Neuronal stem cell (in vitro differentiated cells): ENCODE measurements around the gene IRF3.
A peak's percentile ranks its signal among the peaks of the same experiment; 100 is the strongest.

Experiments used
- DNase-seq: peaks from one replicate; pipeline ENCODE4 v3.0.0-alpha.2; 2013; ENCODE audit warnings: low spot score
- H2AFZ ChIP-seq: one replicate; pipeline ENCODE4 v1.6.1; 2013; ENCODE audit warnings: mild to moderate bottlenecking, low read length, inconsistent platforms
- H2AK5ac ChIP-seq: 2 replicates; pipeline ENCODE4 v1.6.1; 2013; ENCODE audit warnings: low read depth, mild to moderate bottlenecking, inconsistent platforms, low read length, moderate library complexity, mixed read lengths
- H2BK120ac ChIP-seq: 2 replicates; pipeline ENCODE4 v1.6.1; 2013; ENCODE audit warnings: low read depth, mild to moderate bottlenecking, inconsistent platforms, low read length, moderate library complexity, mixed read lengths
- H2BK12ac ChIP-seq: one replicate; pipeline ENCODE4 v1.6.1; 2013; ENCODE audit warnings: low read length, inconsistent platforms
- H2BK15ac ChIP-seq: 2 replicates; pipeline ENCODE4 v1.6.1; 2013; ENCODE audit warnings: mild to moderate bottlenecking, low read length, inconsistent platforms, mixed read lengths
- H2BK5ac ChIP-seq: one replicate; pipeline ENCODE4 v1.6.1; 2013; ENCODE audit warnings: inconsistent platforms, mild to moderate bottlenecking, low read length, moderate library complexity
- H3K14ac ChIP-seq: one replicate; pipeline ENCODE4 v1.6.1; 2013; ENCODE audit warnings: low read length, inconsistent platforms
- H3K18ac ChIP-seq: 2 replicates; pipeline ENCODE4 v1.6.1; 2013; ENCODE audit warnings: low read length, inconsistent platforms
- H3K23ac ChIP-seq: 2 replicates; pipeline ENCODE4 v1.6.1; 2013; ENCODE audit warnings: low read depth, mild to moderate bottlenecking, mixed read lengths, low read length, inconsistent platforms; ENCODE audit not compliant: poor library complexity
- H3K27ac ChIP-seq: replicated peaks from 3 replicates; pipeline ENCODE4 v1.5.1; 2013; ENCODE audit warnings: low read length, inconsistent platforms
- H3K27me3 ChIP-seq, 3 experiments: 2 replicates each; pipeline ENCODE4 v1.6.1; 2013; ENCODE audit warnings: low read length in 3 of 3, mild to moderate bottlenecking in 2 of 3, inconsistent platforms in 1 of 3, low read depth in 1 of 3, mixed read lengths in 1 of 3, moderate library complexity in 1 of 3; ENCODE audit not compliant: control insufficient read depth in 3 of 3, insufficient read depth in 3 of 3
- H3K36me3 ChIP-seq, 2 donors: replicated peaks in 1 of 2; 2 replicates each; pipeline ENCODE4 v1.6.1; 2013; ENCODE audit warnings: low read length in 2 of 2; ENCODE audit not compliant: control insufficient read depth in 2 of 2, insufficient read depth in 2 of 2
- H3K4ac ChIP-seq: 2 replicates; pipeline ENCODE4 v1.6.1; 2013; ENCODE audit warnings: inconsistent platforms, mild to moderate bottlenecking, low read length, moderate library complexity
- H3K4me1 ChIP-seq, 2 donors: 1 replicate in 1 of 2; 2 replicates in 1 of 2; pipeline ENCODE4 v1.6.1; 2013; ENCODE audit warnings: low read length in 2 of 2, low read depth in 1 of 2; ENCODE audit not compliant: control insufficient read depth in 2 of 2, insufficient read depth in 1 of 2
- H3K4me2 ChIP-seq: one replicate; pipeline ENCODE4 v1.6.1; 2013; ENCODE audit warnings: mild to moderate bottlenecking, low read length, inconsistent platforms; ENCODE audit not compliant: insufficient read depth, poor library complexity, severe bottlenecking
- H3K4me3 ChIP-seq, 2 donors: 2 replicates each; pipeline ENCODE4 v1.5.1; 2013; ENCODE audit warnings: low read length in 2 of 2, mild to moderate bottlenecking in 2 of 2, inconsistent platforms in 1 of 2, moderate library complexity in 1 of 2
- H3K79me1 ChIP-seq: one replicate; pipeline ENCODE4 v1.6.1; 2013; ENCODE audit warnings: low read depth, mild to moderate bottlenecking, inconsistent platforms, low read length, moderate library complexity
- H3K9ac ChIP-seq: one replicate; pipeline ENCODE4 v1.6.1; 2013; ENCODE audit warnings: mild to moderate bottlenecking, low read depth, low read length, inconsistent platforms; ENCODE audit not compliant: poor library complexity
- H3K9me3 ChIP-seq, 2 donors: replicated peaks in 1 of 2; 2 replicates each; pipeline versions ENCODE3 to v1.6.1; 2013; ENCODE audit warnings: low read length in 2 of 2, mild to moderate bottlenecking in 2 of 2, inconsistent platforms in 1 of 2, low read depth in 1 of 2, mixed read lengths in 1 of 2, moderate library complexity in 1 of 2; ENCODE audit not compliant: control insufficient read depth in 2 of 2, insufficient read depth in 1 of 2
- H4K8ac ChIP-seq: one replicate; pipeline ENCODE4 v1.6.1; 2013; ENCODE audit warnings: low read depth, mild to moderate bottlenecking, inconsistent platforms, low read length, moderate library complexity
- H4K91ac ChIP-seq: one replicate; pipeline ENCODE4 v1.6.1; 2013; ENCODE audit warnings: low read length, low read depth, mild to moderate bottlenecking, inconsistent platforms; ENCODE audit not compliant: poor library complexity
- WGBS, 2 donors: extraction: QIAGEN DNeasy Blood & Tissue Kit; methylation state at CpG; one replicate each; pipeline ENCODE4 v1.1.7; 2013; ENCODE audit warnings: missing lambda C conversion rate in 2 of 2, mixed read lengths in 1 of 2; ENCODE audit not compliant: insufficient read length in 2 of 2, insufficient replicate concordance in 1 of 2; ENCODE audit errors: extremely low coverage in 2 of 2; 5-methylcytosine and 5-hydroxymethylcytosine counted together

IRF3 gene

DNA sequence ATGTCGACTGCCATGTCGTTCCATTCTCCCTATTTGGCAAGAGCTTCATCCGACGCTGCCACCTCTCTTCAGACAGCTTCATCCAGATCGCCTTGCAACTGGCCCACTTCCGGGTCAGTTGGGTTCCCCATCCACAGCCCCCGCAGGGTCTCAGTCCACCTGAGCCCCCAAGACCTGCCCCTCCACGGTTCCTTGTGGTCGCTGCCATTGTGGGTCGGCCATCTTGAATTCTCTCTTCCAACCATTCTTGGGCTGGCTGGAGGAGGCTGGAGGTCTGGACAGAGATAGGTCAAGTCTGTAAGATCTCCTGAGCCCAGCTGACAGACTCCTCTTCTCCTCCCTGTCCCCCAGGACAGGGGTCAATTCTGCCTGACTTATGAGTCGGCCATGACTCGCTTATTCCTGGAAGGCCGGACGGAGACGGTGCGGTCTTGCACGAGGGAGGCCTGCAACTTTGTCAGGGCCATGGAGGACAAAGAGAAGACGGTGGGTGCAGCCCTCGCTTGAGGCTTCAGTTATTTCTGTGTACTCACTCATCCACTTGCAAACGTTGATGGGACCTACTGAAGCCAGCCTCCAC lies 44.8 kb upstream of the IRF3 start:
- H3K79me1 ChIP-seq = peaks cover 4% of the 10 kb centered on the region
- no peak overlapping the region for H2BK12ac ChIP-seq
- no peak overlapping the region for H3K4ac ChIP-seq
- no CpG with 5 or more reads among the region's 20 CpGs for WGBS, 2 donors
- H3K4me1 ChIP-seq = no peaks in the 10 kb centered on the region
- H3K27ac ChIP-seq = no peak overlapping the region
- no peak overlapping the region for H2BK120ac ChIP-seq
- no peak overlapping the region for H2AK5ac ChIP-seq
- no peak for DNase-seq
- H3K27me3 ChIP-seq = peaks cover 0 to 3% (median 0%) of the 10 kb centered on the region in 3 experiments
- peaks cover 46 to 56% of the 10 kb centered on the region in 2 donors for H3K36me3 ChIP-seq
- H3K9me3 ChIP-seq = peaks cover 0 to 10% of the 10 kb centered on the region in 2 donors
- no peak overlapping the region for H3K23ac ChIP-seq
- no peak overlapping the region for H4K8ac ChIP-seq
- H3K14ac ChIP-seq = no peak overlapping the region
- no peak overlapping the region for H2AFZ ChIP-seq
- no peak overlapping the region for H3K9ac ChIP-seq
- no peak overlapping the region for H3K4me2 ChIP-seq
- no peak overlapping the region for H3K18ac ChIP-seq
- H2BK15ac ChIP-seq = no peak overlapping the region
- no peak overlapping the region for H3K4me3 ChIP-seq
- H4K91ac ChIP-seq = no peak overlapping the region
- H2BK5ac ChIP-seq = no peak overlapping the region

DNA sequence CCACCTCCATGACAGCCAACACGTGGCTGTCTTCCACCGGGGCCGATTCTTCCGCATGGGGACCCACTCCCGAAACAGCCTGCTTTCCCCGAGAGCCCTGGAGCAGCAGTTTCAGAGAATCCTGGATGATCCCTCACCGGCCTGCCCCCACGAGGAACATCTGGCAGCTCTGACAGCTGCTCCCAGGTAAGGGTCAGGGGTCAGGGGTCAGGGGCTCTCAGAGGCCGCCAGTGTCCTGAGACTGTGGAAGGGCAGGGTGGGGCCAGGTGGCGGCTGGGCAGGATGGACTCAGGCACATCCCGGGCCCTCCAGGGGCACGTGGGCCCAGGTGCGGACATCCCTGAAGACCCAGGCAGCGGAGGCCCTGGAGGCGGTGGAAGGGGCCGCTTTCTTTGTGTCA lies 40.3 kb upstream of the IRF3 start:
- no peak overlapping the region for H3K9ac ChIP-seq

DNA sequence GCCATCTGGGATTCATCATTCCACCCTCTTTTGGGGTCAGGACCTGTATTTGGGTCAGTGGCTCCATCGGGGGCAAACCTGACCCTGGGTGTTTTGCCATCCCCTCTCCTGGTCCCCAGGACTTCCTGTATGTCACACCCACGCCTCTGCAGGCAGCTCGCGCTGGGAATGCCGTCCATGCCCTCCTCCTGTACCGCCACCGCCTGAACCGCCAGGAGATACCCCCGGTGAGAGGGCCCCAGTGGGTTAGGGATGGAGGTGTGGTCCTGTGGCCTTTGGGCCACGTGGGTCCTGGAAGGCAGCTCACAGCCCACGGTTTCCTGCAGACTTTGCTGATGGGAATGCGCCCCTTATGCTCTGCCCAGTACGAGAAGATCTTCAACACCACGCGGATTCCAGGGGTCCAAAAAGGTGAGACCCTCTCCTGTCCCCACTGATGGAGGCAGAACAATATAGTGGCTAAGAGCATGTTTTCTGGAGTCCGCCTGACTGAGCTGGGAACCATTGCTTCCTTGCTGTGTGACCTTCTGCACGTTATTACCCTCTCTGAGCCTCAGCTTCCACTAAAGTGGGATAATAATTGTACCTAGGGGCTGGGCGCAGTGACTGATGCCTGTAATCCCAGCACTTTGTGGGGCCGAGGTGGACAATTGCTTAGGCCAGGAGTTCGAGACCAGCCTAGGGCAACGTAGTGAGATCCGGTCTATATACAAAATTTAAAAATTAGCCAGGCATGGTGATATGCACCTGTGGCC lies 39.4 kb upstream of the IRF3 start:
- no peak for DNase-seq
- no peak overlapping the region for H3K27ac ChIP-seq
- H3K18ac ChIP-seq = no peak overlapping the region
- no CpG with 5 or more reads among the region's 22 CpGs for WGBS, 2 donors
- H3K9me3 ChIP-seq = peaks cover 0 to 3% of the 10 kb centered on the region in 2 donors
- no peak overlapping the region for H2BK120ac ChIP-seq
- no peak overlapping the region for H3K14ac ChIP-seq
- no peak overlapping the region for H3K4me2 ChIP-seq
- no peak overlapping the region for H2BK12ac ChIP-seq
- H3K4me3 ChIP-seq = no peak overlapping the region
- no peak overlapping the region for H2AK5ac ChIP-seq
- H2AFZ ChIP-seq = no peak overlapping the region
- H3K27me3 ChIP-seq = no peaks in the 10 kb centered on the region
- H4K91ac ChIP-seq = no peak overlapping the region
- H3K23ac ChIP-seq = no peak overlapping the region
- no peak overlapping the region for H2BK15ac ChIP-seq
- H2BK5ac ChIP-seq = no peak overlapping the region
- no peaks in the 10 kb centered on the region for H3K4me1 ChIP-seq
- H4K8ac ChIP-seq = peak overlapping the region; percentile 99
- peaks cover 3% of the 10 kb centered on the region for H3K79me1 ChIP-seq
- peaks cover 43 to 50% of the 10 kb centered on the region in 2 donors for H3K36me3 ChIP-seq
- no peak overlapping the region for H3K4ac ChIP-seq
- no peak overlapping the region for H3K9ac ChIP-seq

More for the DNA sequence above, 40.3 kb upstream of the IRF3 start:
- H3K36me3 ChIP-seq = peaks cover 49 to 57% of the 10 kb centered on the region in 2 donors
- no peak overlapping the region for H2AK5ac ChIP-seq
- H3K14ac ChIP-seq = no peak overlapping the region
- H4K8ac ChIP-seq = no peak overlapping the region
- H3K18ac ChIP-seq = no peak overlapping the region
- no peaks in the 10 kb centered on the region for H3K4me1 ChIP-seq
- DNase-seq = no peak
- peaks cover 0 to 3% of the 10 kb centered on the region in 2 donors for H3K9me3 ChIP-seq
- H2BK15ac ChIP-seq = no peak overlapping the region
- no peak overlapping the region for H2BK12ac ChIP-seq
- H4K91ac ChIP-seq = no peak overlapping the region
- no peak overlapping the region for H3K23ac ChIP-seq
- H2BK5ac ChIP-seq = no peak overlapping the region
- H3K4me2 ChIP-seq = no peak overlapping the region
- H3K27me3 ChIP-seq = no peaks in the 10 kb centered on the region
- no peak overlapping the region for H3K4ac ChIP-seq
- H3K4me3 ChIP-seq = no peak overlapping the region
- H2AFZ ChIP-seq = no peak overlapping the region
- no peak overlapping the region for H3K27ac ChIP-seq
- no peak overlapping the region for H2BK120ac ChIP-seq
- H3K79me1 ChIP-seq = peaks cover 3% of the 10 kb centered on the region
- no CpG with 5 or more reads among the region's 16 CpGs for WGBS, 2 donors

DNA sequence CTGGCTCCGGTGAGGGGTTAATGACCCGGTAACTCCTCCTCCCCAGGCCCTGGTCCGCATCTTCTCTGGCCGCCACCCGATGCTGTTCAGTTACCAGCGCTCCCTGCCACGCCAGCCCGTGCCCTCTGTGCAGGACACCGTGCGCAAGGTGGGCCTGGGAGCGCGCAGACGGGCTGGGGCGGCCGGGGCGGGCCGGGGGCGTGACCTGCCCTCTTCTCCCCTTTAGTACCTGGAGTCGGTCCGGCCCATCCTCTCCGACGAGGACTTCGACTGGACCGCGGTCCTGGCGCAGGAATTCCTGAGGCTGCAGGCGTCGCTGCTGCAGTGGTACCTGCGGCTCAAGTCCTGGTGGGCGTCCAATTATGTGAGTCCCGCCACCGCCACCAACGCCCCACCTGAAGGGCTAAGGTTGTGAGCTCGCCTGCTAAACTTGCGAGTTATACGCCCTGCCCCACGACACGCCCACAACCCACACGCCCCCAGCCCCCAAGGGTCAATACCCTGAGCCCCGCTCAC lies 35.7 kb upstream of the IRF3 start:
- Histone ChIP-seq H3K4me2 (no peak overlapping the region), H2AFZ (no peak overlapping the region), H2BK120ac (no peak overlapping the region), H3K9me3 (no peaks in the 10 kb centered on the region), H3K18ac (no peak overlapping the region), H4K8ac (no peak overlapping the region), H2AK5ac (no peak overlapping the region), H3K23ac (no peak overlapping the region), H3K4me1 (no peaks in the 10 kb centered on the region), H3K14ac (no peak overlapping the region), H4K91ac (no peak overlapping the region), H3K27me3 (no peaks in the 10 kb centered on the region), H2BK12ac (no peak overlapping the region), H3K9ac (peak overlapping the region; percentile 77), H3K27ac (no peak overlapping the region), H2BK5ac (no peak overlapping the region), H3K36me3 (peaks cover 36 to 45% of the 10 kb centered on the region in 2 donors), H3K4ac (no peak overlapping the region), H3K4me3 (no peak overlapping the region), H2BK15ac (no peak overlapping the region), H3K79me1 (peaks cover 3% of the 10 kb centered on the region)
- DNase-seq = no peak
- no CpG with 5 or more reads among the region's 40 CpGs for WGBS, 2 donors
